Nephron progenitor cell (in vitro differentiated cells): ENCODE measurements around the gene UNC93B1.
A peak's percentile ranks its signal among the peaks of the same experiment; 100 is the strongest.

Experiments used
- DNase-seq: peaks from one replicate; pipeline ENCODE4 v3.0.0; 2021
- H3K27ac Mint-ChIP-seq: 2 replicates; pipeline ENCODE4 v1.8.0; 2021; ENCODE audit warnings: mild to moderate bottlenecking, moderate library complexity, mixed read lengths
- H3K27me3 Mint-ChIP-seq: 2 replicates; pipeline ENCODE4 v1.8.0; 2021; ENCODE audit warnings: mild to moderate bottlenecking, low read depth, mixed read lengths; ENCODE audit not compliant: poor library complexity
- H3K36me3 Mint-ChIP-seq: 2 replicates; pipeline ENCODE4 v1.8.0; 2021; ENCODE audit warnings: low read depth, mixed read lengths
- H3K4me1 Mint-ChIP-seq: 2 replicates; pipeline ENCODE4 v1.8.0; 2021; ENCODE audit warnings: mixed read lengths
- H3K4me3 Mint-ChIP-seq: 2 replicates; pipeline ENCODE4 v1.8.0; 2021; ENCODE audit warnings: mild to moderate bottlenecking, moderate library complexity, mixed read lengths
- H3K9me3 Mint-ChIP-seq: 2 replicates; pipeline ENCODE4 v1.8.0; 2021; ENCODE audit warnings: mild to moderate bottlenecking, moderate library complexity, mixed read lengths
- CTCF ChIP-seq: fragments of 200-600 bp; sonication (generic); IDR thresholded peaks from 2 replicates; pipeline ENCODE4 v1.5.0; 2021; ENCODE audit warnings: antibody characterized with exemption

The UNC93B1 gene

DNA sequence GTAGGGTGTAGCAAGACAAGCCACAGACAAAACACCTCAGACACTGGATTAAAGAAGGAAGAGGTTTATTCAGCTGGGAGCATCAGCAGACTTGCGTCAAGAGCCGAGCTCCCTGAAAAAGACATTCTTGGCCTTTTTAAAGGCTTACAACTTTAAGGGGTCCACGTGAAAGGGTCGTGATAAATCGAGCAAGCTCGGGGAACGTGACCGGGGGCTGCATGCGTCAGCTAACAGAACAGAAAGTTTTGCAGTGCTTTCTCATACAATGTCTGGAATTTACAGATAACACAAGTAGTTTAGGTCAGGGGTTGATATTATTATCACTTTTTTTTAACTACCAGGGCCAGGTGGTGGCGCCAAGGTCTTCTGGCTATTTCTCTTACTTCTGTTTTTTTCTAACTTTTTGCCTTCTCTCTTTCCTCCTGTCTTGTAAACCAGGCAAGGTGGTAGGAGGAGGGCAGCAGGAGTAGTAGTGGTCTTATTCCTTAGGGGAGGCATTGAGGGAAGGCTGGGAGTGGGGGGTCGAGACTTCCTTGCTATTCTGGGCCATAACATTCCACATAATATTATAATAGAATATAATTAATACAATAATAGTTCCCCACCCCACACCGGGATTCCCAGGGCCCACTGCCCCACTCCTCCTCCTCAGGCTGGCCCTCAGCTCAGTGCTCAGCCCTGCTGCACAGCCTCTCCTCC lies 5.6 kb upstream of the UNC93B1 start:
- H3K27me3 Mint-ChIP-seq, result peaks cover 20% of the 10 kb centered on the region
- no peak overlapping the region for H3K4me3 Mint-ChIP-seq
- DNase-seq, result no peak
- H3K9me3 Mint-ChIP-seq, result no peaks in the 10 kb centered on the region
- TF ChIP-seq CTCF, result no peak
- H3K36me3 Mint-ChIP-seq, result no peaks in the 10 kb centered on the region
- H3K4me1 Mint-ChIP-seq, result peaks cover 39% of the 10 kb centered on the region
- H3K27ac Mint-ChIP-seq, result peak overlapping the region; percentile 20

DNA sequence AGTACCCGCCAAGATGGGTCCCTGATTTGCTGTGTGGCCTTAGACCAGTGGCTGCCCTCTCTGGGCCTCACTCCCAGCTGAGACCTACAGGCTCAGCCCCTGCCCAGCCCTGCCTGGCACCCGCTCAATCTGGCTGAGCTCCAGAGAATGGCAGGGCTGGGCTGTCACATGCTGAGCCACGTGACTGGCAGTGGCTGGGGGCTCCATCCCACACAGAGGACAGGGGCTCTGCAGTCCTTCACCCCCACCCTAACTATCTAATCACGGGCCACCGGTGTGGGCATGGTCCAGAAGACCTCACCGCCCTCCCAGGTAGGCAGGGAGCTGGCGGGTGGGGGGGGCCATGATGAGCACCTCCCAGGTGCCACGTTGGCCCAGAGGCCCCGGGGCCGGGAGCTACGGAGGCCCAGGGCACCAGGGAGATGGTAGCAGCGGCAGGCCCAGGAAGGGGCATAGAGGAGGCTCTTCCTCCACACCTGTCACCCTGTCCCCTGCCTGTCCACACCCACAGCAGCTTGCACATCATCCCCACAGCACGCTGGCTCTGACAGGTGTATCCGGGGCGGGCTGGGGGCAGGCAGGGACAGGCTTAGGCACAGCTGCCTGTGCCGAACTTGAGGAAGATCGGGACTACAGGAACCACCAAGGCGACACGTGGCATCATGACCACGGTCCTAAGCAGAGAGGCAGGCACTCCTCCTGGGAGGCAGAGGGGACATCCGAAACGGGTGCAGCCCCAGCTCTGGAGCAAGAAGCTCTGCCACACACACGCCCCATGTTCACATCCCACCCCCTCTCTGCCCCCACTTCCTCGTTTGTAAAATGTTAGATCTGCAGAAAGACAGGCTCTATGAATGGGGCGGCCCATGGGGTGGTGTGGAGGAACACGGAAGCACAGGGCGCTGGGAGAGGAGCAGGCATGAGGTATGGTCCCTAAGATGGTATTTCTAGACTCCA lies 4.8 kb upstream of the UNC93B1 start:
- no peak overlapping the region for H3K4me3 Mint-ChIP-seq
- no peak for DNase-seq
- TF ChIP-seq CTCF, result no peak
- peak overlapping the region; percentile 20 for H3K27ac Mint-ChIP-seq
- peaks cover 26% of the 10 kb centered on the region for H3K27me3 Mint-ChIP-seq
- no peaks in the 10 kb centered on the region for H3K36me3 Mint-ChIP-seq
- H3K4me1 Mint-ChIP-seq, result peaks cover 34% of the 10 kb centered on the region
- no peaks in the 10 kb centered on the region for H3K9me3 Mint-ChIP-seq

GRCh38 chr11:68007498-68008380 lies 3.8 kb upstream of the UNC93B1 start:
- no peak for DNase-seq
- TF ChIP-seq CTCF, result no peak
- Mint-ChIP-seq H3K9me3 (no peaks in the 10 kb centered on the region), H3K36me3 (no peaks in the 10 kb centered on the region), H3K27me3 (peaks cover 32% of the 10 kb centered on the region), H3K4me1 (peaks cover 32% of the 10 kb centered on the region), H3K27ac (no peak overlapping the region), H3K4me3 (no peak overlapping the region)

GRCh38 chr11:68006606-68007166 lies 2.8 kb upstream of the UNC93B1 start:
- peaks cover 37% of the 10 kb centered on the region for H3K4me1 Mint-ChIP-seq
- peaks cover 42% of the 10 kb centered on the region for H3K27me3 Mint-ChIP-seq
- no peak overlapping the region for H3K27ac Mint-ChIP-seq
- no peaks in the 10 kb centered on the region for H3K9me3 Mint-ChIP-seq
- DNase-seq, result no peak
- TF ChIP-seq CTCF, result no peak
- no peak overlapping the region for H3K4me3 Mint-ChIP-seq
- no peaks in the 10 kb centered on the region for H3K36me3 Mint-ChIP-seq

- H3K36me3 Mint-ChIP-seq, result no peaks in the 10 kb centered on the region
- no peak overlapping the region for H3K27ac Mint-ChIP-seq
- peaks cover 58% of the 10 kb centered on the region for H3K27me3 Mint-ChIP-seq
- H3K9me3 Mint-ChIP-seq, result no peaks in the 10 kb centered on the region
- no peak for TF ChIP-seq CTCF
- H3K4me3 Mint-ChIP-seq, result peak overlapping the region; percentile 77
- peaks cover 20% of the 10 kb centered on the region for H3K4me1 Mint-ChIP-seq
- DNase-seq, result no peak
Observed at GRCh38 chr11:68004551-68005335, 846 bp upstream of the UNC93B1 start.
